ENCODE measurements around the gene CAVIN1.
"Not testable (repeated sequence)": the region's sequence is repeated elsewhere in the genome, so short reads cannot be mapped to it uniquely, and the experiment has no call there.

Gene CAVIN1

DNA sequence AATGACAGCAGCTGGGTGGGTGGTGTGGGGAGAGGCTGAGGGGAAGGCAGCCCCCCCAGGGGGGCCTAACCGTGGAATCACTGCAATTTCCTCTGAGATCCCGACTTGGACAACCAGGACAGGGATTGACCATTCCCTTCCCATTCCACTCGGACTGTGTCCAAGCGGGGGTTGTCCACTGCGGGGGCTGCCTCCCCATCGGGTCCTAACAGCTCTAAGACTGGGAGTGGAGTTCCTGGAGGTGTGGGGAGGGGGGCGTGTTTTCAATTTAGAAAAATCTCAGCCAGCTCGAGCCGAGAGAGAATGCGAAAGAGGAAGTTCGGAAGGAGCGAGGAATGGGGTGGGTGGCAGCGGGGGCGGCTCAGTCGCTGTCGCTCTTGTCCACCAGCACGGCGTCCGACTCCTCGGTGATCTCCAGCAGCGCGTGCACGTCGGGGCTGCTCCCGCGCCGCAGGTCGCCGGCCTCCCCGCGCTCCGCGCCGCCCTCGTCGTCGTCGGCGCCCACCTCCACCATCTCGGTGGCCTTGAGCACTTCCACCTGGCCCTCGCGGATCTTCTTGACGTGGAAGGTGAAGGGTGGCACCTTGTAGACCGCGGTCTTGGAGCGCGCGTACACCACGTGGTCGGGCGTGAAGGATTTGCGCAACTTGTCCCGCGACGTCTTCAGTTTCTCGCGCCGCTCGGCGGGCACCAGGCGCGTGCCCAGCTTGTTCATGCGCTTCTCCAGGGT is 18.6 kb downstream of the CAVIN1 start:
- peak; percentile 32 for DNase-seq

DNA sequence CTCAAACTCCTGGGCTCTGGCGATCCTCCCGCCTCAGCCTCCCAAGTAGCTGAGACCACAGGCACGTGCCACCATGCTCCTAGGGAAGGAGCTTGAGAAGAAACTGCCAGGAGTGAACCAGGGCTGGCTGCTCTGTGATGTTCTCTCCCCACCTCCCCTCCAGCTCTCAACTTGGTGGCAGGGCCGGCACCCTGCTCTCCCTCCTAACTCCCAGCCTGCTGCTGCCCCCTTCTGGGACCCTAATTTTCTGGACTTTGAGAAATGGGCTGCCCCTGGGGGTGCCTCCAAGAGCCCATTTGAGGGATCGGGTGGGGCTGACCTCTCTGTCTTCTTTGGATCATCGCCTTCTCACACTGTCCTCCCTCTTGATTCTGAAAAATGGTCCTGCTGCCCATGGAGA is 19.9 kb downstream of the CAVIN1 start:
- no peak for DNase-seq

DNA sequence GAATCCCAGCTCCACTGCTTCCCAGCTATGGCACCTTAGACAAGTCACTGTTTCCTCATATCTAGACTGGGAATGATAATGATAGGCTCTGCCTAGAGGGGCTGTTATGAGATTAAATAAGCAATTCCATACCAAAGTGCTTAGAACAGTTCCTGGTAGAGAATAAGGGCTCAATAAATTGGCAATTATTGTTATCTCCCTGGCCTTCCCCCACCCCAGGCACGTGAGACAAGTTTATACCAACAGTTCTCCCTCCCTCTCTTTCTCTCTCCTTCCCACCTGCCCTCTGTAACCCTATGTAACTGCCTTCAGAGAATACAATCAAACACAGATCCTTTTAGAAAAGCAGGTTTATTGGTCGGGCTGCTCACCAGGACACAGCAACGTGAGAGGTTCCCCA is 20.9 kb downstream of the CAVIN1 start:
- no peak for DNase-seq

DNA sequence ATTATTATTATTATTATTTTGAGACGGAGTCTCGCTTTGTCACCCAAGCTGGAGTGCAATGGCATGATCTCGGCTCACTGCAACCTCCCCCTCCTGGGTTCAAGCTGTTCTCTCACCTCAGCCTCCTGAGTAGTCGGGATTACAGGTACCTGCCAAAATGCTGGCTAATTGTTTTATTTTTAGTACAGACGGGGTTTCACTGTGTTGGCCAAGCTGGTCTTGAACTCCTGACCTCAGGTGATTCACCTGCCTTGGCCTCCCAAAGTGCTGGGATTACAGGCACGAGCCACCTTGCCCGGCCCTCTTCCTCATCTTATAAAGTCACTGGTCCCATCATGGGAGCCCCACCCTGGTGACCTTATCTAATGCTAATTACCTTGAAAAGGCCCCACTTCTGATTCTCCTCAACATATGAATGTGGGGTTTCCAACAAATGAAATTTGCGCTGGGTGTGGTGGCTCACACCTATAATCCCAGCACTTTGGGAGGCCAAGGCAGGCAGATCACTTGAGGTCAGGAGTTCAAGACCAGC is 22.1 kb downstream of the CAVIN1 start:
- DNase-seq: not testable (repeated sequence)

DNA sequence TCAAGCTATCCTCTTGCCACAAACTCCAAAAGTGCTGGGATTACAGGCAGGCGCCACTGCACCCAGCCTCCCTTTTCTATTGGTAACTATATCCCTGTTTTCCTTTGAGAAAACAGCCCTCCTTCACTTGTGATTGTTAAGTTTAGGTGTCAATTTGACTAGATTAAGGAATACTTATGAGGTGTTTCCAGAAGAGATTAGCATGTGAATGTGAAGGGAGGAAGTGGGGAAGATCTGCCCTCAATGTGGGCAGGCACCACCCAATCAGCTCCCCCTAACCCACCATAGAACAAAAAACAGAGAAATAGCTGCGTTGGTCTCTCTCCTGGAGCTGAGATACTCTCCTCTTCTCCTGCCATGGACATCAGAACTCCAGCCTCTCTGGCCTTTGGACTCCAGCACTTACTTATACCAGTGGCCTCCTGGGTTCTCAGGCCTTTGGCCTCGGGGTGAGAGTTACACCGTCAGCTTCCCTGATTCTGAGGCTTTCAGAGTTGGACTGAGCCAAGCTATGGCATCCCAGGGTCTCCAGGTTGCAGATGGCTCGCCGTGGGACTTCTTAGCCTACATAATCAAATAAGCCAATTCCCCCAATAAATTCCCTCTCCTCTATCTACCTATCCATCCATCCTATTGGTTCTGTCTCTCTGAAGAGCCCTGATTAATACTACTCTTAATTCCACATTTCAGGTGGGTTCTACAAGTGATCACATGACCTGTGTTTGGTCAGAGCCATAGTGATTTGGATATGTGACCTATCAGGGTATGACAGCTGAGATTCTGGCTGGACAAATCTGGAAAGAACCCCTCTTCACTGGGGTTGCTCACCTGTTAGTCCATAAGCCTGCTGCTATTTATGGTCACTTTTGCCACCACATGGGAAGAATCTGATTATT is 22.9 kb downstream of the CAVIN1 start:
- no peak for DNase-seq

DNA sequence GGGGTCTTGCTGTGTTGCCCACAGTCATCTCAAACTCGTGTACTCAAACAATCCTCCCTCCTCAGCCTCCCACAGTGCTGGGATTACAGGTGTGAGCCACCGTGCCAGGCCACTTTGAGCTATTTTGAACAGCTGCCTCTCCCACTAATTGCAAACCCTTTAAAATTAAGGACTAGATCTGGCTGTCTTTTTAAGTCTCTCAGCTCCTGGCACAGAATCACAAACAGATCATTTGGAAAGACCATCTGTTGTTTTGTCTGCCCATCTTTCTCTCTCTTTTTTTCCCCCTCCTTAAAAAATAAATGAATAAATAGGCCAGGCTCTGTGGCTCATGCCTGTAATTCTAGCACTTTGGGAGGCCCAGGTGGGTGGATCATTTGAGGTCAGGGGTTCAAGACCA is 23.9 kb downstream of the CAVIN1 start:
- DNase-seq: no peak

DNA sequence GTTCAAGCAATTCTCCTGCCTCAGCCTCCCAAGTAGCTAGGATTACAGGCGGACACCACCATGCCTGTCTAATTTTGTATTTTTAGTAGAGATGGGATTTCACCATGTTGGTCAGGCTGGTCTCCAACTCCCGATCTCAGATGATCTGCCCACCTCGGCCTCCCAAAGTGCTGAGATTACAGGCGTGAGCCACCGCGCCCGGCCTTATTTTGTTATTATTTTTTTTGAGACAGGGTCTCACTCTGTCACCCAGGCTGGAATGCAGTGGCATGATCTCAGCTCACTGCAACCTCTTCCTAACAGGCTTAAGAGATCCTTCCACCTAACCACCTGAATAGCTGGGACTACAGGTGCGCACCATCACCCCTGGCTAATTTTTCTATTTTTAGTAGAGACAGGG is 27.5 kb downstream of the CAVIN1 start:
- DNase-seq: not testable (repeated sequence)

DNA sequence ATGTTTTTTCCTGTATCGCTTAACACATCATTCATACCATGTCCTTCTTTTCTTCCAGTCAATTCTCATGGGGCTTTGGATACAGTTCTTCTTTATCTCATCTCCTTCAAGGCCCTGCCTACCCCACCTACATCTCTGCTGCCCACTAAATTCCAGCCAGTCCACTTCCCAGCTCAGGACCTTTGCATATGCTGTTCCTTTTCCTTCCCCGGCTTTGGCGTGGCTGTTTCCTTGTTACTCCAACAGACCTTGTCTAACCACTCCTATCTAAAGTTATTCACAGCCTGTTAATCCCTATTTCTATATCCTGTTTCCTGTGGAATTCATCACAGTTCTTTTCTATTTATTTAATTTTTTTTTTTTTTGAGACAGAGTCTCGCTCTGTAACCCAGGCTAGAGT is 28.2 kb downstream of the CAVIN1 start:
- DNase-seq: no peak

DNA sequence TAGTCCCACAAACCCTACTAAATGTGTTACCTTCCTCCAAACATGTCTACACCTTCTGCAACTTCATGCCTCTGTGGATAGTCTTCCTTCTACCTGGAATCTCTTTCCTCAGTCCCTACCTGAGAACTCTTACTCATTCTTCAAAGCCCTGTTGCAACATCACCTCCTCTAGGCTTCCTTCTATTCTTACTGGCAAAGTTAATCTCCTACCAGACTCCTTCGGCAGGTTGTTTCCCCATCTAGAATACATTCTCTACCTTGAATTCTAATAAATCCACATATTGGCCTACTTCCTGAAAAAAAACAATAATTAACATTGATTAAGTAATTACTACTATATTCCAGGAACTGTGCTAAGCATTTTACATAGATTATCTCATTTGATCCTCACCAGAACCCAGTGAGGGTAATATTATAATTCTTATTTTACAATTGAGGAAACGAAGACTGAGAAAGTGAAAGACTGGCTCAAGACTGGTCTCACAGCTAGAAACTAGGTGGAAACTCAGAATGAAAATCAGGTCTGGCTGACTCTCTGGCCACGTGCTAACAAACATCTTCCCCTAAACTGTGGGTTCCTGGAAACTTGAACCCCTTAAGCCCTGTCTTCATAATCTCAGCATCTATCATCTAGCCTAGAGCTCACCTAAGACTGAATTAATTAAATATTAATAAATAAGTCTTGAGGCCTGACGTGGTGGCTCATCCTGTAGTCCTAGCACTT is 30.2 kb downstream of the CAVIN1 start:
- DNase-seq: no peak

DNA sequence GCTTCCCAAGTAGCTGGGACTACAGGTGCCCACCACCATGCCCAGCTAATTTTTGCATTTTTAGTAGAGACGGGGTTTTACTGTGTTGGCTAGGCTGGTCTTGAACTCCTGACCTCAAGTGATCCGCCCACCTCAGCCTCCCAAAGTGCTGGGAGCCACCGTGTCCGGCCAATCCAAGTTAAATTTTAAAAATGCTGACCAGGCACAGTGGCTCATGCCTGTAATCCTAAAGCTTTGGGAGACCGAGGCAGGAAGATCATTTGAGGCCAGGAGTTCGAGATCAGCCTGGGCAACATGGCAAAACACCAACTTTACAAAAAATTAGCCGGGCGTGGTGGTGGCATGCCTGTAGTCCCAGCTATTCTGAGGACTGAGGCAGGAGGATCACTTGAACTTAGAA is 31.6 kb downstream of the CAVIN1 start:
- DNase-seq: not testable (repeated sequence)

DNA sequence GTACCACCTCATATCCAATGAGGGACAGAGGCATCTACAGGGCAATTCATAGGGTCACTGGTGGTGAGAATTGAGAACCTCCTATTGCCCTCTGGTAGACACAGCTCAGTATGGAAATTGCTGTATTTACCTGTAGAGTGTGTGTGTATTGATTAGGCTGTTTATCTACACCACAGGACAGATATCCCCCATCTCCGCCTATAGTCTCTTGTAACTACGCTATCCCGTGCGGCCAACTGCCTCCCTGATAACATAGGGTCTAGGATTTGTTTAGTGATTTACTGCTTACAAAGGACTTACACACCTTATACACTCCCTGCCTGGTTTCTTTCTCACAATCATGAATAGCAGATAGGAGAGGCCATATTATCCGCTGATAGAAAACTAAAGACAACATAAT is 33.2 kb downstream of the CAVIN1 start:
- no peak for DNase-seq

DNA sequence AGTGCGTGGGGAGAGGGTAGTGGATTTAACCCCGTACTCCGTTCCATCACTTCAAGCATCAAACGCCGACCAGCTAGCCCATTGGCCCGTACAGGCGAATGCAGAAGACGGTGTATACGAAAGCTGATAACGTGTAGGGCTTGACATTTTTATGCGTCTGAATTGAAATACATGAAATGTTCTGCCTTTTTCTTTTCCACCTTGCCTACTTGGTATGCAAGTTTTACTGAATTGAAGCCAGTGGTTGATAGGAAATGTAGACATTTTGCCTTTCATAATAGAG is 34.0 kb downstream of the CAVIN1 start:
- DNase-seq: no peak

DNA sequence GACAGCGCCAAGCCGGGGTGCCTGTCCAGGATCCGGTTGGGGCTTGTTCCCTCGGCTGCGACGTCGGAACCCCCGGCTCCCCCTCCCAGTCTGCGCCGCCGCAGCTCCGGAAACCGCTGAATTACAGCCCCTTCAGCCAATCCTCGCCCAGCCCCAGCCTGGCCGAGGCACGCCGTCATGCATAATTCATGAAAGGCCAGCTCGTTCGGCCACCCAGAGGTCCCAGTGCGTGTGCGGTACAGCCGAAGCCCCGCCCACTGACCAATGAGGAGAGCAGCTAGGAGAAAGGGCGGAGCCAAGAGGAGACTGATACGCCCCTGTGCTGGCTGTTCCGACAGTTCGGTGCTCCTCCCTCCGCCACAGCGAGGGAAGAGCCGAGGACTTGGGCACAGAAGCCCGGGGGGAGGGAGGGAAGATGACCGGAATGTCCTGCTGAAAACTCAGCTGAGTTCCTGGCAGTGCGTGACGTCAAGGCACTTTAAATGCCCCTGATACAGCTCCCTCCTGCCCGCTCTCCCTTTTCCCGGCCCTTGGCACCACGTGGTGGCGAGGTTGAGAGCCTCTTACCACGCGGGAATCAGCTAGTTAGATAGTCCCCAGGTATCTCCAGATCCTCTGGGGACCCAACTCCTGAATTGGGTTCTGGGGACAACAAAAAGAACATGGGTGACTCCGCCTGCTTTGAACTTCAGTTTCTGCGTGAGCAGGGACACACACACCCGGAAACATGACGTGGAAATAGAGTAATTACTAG is 34.5 kb downstream of the CAVIN1 start, which contains the start of gene STAT3:
TSS of gene STAT3 (minus strand) at position 62 of the 754 bp plus-strand sequence. CDS start 39,926 bp downstream, outside the sequence.
- DNase-seq: peak; percentile 100

DNA sequence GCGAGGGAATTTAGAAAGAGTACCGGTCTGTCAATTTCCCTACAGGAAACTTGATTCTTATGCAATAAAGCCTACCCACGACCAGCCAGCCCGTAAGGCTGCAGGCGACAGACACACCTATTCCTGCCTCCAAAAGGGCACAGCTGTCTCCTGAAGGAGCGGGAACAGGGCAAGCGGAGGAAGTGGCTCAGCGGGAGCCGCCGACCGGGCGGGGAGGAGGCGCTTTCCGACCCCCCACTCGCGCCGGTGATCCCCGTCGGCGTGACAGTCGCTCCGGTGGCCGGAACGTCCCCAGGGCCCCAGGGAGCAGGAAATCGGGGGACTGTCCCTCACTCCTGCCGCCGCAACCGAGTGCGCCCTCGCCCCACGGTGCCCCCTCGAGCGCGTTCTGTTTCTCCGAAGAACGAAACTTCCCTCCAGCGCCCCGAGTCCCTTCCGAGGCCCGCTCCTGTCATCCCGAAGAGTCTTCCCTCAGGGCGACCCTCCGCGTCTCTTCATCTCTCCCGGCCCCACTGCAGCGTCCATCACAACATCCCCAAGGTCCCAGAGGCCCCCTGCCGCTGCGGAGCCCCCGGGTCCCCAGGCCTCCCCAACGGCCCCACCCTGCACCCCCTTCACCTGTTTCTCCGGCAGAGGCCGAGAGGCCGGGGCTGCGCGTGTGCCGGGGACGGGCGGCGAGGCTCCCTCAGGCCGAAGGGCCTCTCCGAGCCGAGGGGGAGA is 35.2 kb downstream of the CAVIN1 start:
- peak; percentile 19 for DNase-seq

DNA sequence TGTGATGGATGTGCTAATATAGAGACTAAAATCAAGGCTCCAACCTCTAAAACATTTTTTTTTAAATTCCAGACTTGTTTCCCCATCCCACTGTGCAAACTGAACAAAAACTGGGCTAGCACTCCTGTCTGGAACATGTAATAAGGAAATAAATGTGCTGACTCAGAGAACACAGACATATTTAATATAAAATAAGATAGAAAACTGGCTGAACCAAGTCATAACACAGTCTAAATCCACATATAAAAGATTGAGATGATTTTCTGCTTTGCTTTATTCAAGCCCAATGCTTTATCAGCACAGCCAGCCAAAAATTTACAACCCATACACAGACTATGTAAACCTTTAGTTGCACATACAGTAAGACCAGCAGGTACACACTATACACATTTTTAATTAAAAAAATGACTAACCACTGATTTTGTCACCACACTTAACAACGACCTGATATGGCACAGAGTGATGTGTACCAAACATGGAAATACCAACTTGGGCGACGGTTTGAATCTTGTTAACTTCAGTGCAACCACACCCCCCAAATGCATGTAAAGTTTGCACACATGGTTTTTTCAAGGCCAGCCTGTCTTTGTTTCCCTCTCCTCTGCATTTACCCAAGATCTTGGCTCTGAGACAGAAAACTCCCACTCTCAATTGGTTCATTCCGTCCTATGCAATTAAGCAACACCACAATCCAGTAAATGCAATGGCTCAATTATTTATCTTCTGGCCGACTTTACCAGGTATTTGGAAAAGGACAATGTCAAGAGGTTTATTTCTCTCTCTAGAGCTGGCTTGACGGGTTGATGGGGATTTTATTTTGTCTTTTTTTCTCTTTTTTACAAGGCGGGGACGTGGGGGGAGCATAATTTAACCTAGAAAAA is 36.0 kb downstream of the CAVIN1 start:
- peak; percentile 18 for DNase-seq

DNA sequence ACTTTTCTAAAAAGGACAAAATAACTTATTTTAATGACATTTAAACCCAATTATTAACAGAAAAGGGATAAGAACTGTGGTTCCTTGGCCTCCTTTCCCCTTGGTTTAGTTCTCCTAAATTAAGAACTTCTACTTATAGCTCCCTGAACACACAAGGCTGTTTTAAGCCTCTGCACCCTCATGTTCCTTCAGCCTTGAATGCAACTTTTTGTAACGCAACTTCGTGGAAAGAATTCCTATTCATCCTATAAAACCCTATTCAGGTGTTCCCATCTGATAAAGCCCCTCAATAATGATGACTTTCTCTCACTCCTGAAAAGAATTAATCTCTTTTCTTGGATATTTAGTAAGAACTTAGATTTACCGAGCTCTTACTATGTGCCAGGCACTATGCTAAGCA is 41.2 kb downstream of the CAVIN1 start:
- no peak for DNase-seq

DNA sequence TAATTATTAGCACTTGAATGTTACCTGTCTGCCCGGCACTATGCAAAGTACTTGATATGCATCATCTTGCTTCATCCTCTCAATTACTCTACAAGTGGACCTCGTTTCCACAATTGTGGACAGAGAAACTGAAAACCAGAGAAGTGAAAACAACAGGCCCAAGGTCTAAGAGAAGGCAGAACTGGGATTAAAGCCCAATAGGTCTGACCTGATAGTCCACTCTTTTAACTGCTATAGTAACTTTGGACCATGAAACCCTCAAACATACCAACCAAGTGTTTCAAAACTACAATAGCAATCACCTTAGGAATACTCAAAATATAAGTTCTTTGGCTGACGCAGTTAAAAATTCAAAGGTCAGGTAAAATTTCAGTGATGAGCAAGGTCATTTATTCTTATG is 42.1 kb downstream of the CAVIN1 start:
- no peak for DNase-seq

DNA sequence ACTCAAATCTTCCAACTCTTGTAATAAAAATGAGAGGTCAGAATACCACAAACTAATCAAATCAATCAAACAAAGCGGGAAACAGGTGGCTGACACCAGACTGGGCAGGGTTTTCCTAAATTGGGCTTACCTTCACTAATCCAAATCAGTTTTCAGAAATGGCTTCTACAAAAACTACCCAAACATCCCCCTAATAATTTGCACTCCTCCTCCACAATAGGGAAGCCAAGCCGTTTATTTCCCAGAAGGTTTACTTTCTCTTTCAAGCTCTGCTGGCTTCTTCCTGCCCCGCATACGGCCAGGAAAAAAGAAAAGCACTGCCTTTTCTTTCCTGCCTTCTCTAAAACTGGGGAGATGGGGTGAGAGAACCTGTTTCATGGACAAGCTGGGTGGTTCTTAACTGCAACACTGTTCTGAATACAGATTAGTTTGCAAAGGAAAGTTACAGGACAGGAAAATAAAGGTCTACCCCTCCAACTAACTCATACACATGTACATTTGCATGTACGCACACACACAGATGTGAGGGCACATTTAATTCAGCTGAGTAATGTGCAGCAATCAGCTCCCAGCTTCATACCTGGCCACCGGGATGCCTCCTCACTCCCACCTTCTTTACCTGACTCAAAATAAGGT is 44.0 kb downstream of the CAVIN1 start:
- no peak for DNase-seq

DNA sequence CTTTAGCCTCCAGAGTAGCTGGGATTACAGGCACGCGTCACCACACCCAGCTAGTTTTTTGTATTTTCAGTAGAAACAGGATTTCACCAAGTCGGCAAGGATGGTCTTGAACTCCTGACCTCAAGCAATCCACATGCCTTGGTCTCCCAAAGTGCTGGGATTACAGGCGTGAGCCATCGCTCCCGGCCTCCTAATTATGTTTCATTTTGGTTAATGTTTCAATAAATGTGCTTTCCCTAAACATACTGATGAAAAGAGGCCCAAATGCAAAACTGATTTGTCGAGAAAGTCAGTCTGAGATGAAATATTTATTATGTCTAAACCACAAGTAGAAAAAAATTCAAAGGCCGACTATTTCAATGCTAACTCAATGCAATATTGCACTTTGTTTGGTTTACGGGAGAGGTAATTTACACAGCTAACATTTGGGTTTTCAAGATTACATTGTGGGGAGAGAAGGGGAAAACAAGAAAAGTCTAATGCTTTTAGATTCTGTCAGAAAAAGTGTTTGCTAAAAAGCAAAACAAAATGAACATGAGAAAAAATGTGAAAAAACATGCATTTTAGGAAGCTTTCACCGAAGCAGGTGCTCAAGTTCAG is 44.6 kb downstream of the CAVIN1 start:
- DNase-seq: no peak

DNA sequence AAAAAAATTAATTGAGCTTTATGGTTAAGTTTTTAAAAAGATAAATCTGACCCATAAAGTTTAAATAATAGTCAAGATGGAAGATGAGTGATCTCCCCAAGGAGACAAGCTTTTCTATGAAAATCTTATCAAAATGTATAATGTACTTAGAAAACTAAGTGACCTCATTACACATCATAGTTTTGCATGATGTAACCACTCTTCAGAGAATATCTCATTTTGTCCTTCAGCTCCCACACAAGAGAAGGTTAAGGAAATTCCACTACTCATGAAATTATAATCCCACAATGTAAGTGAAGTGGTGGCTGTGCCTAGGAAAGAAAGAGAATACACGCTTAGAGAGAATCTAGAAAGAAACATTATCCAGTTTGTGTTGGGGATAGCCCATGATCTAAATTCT is 49.2 kb downstream of the CAVIN1 start:
- DNase-seq: no peak
